ENCODE data around the gene DGKI.
A peak's percentile ranks its signal among the peaks of the same experiment; 100 is the strongest.

The DGKI gene

DNA sequence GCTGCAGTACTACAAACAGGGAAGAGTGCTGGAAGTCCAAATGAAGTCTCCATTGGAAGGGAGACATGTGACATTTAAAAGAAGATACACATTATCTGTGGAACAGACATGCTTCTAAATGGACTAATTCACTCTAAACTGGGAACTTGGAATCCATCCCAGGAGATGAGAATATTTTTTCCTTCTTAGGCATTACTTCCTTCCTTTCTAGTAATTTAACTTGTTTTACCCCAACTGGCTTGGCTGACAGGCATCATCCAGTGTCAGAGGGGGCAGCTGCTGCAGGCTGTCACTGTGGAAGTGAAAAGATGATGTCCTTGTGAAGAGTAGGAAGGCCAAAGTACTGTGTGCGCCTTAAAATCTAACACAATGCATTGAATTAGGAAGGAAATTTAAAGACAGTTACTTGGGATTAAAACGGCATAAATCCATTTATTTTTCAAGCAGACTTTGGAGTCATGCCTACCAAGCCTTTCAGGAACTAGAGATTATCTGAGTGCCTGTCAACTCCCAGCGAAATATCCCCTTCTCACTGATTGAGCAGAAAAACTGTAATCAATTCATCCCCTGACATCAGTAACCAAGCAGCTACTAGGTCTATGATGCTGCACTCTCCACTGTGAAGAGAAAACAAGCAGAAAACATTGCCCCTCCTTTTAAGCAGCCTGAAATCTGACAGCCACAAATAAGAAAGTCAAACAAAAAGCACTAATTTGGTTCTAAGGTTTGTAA, 161.2 kb downstream of the DGKI start:
- DNase-seq (ENCODE audit: low spot score): no peak

DNA sequence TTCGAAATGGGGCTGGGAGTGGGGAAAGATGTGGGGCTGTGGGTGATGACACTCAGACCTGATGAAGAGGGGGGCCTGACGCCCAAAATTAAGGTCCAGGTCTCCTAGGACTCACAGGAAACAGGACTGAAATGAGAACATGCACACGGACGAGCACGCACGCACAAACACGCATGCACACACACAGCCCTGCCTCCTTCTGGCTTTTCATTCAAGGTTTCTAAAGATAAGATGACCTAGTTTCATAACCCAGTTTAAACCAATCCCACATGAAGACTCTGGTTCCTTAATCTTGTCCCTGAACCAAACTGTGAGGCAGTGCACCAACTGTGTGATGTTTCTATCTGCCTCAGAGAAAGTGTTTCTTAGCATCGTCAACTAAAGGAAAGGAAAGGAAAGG, 162.0 kb downstream of the DGKI start:
- no peak for DNase-seq (ENCODE audit: low spot score)

GRCh38 chr7:137684316-137684715, 162.5 kb downstream of the DGKI start:
- no peak for DNase-seq (ENCODE audit: low spot score)

GRCh38 chr7:137682596-137682995, 164.2 kb downstream of the DGKI start:
- no peak for DNase-seq (ENCODE audit: low spot score)

GRCh38 chr7:137681657-137682562, 164.9 kb downstream of the DGKI start:
- no peak for DNase-seq (ENCODE audit: low spot score)

DNA sequence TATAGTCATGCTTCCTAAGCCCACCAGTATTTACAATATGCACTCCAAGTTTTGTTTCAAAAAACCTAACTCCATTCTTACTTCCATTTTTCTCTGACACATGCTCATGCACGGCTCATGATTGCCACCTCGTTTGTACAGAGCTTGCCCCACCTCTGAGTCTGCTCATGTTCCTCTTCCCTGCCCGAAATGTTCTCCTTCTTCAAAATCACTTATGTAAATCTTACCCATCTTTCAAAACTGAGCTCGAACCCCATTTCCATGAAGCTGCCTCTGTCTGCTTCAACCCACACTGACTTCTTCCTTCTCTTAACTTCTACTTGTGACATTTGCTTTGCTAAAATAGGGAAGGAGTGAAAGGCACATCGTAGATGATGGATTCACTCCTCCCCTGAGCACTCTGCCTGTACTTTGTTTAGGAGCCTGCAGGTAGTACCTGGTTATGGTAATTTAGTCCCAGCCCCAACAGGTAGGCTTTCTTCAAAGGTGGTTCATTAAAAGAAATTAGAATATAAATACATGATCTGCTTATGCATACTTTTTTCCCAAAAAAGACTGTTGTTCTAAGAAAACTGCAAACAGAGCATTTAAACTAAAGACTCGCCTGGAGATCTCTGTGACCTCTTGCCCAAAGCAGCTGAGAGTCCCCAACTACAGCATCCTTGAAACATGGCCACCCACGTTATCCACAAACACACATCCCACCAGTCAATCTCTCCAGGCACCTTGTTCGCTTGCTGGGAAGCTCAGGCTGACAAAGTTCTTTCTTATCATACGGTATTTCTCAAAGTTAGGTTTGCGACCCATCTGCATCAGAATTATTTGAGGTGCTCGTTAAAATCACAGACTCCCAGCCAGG, 172.0 kb downstream of the DGKI start:
- no peak for DNase-seq (ENCODE audit: low spot score)

- no peak for DNase-seq (ENCODE audit: low spot score)
These were observed 172.7 kb downstream of the DGKI start for GRCh38 chr7:137674048-137674447.

GRCh38 chr7:137671920-137672319, 174.9 kb downstream of the DGKI start:
- DNase-seq (ENCODE audit: low spot score): no peak

DNA sequence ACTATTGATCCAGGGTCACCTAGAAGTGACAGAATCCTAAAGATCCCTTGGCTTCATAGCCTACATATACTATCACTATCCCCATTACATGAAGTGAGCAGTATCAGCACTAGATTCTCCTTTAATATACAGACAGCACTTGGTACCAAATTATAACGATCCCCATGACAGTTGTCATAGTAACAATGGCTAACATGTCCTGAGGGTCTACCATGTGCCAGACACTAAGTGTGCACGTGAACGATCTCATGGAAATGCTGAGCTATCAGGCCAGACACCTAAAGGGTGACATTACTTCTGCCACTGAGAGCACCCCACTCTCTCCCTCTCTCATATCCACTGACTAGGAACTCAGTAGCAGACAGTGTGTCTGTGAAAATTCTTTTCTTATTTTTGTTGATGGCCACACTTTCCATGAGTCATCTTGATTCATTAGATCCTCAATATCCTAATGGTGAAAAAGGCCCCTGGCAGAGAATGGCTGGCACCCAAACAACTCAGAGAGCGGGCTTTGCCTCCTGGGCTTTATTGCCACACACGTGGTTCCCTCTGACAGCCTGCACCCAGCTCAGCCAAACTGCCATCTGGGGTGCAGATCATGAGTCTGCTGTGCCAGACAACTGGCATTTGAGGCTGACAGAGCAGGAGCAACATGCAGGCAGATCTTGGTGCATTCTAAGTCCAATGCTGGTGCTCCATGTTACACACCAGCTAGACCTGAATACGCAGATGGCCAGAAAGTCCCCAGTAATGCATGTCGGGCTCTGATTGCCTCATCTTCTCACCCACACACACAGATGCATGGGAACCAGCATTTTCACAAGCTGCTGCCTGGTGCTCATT, 176.3 kb downstream of the DGKI start:
- no peak for DNase-seq (ENCODE audit: low spot score)

DNA sequence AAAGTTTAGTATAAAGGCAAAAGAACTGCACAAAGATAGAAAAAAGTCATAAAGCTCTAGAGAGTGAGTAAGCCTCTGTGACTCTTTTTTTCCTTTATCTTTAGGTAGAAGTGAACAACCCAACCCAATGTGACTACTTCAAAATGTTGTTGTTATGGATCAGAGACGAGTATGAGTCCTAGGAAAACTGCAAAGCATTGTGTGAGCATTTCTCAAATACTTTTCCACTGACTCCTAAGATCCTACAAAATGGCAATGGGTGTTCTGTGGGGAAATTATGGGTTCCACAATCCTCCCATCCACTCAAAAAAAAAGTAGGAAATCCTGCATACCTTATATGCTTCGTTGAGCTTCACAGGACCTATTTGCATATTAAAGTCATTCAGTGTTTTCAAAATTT, 177.1 kb downstream of the DGKI start:
- no peak for DNase-seq (ENCODE audit: low spot score)

DNA sequence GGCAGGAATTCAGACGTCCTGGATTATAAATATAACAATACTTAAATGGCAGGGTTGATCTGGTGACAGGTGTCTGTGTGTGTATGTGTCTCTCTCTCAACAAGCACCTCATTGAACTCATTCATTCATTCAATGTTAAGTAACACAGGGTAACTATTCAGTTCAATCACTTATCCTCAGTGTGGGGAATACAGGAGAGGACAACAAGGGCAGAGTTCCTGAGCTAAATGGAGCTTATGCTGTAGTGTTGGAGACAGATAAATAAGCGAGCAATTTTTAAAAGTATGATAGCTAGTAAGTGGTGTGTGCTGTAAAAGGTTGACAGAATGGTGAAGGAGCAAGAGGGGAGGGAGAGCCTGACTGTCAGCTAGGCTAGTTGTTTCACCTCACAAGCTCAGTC, 178.4 kb downstream of the DGKI start:
- no peak for DNase-seq (ENCODE audit: low spot score)

- no peak for DNase-seq (ENCODE audit: low spot score)
These were observed 179.0 kb downstream of the DGKI start for GRCh38 chr7:137667633-137668387.

GRCh38 chr7:137664846-137665245, 181.9 kb downstream of the DGKI start:
- no peak for DNase-seq (ENCODE audit: low spot score)

DNA sequence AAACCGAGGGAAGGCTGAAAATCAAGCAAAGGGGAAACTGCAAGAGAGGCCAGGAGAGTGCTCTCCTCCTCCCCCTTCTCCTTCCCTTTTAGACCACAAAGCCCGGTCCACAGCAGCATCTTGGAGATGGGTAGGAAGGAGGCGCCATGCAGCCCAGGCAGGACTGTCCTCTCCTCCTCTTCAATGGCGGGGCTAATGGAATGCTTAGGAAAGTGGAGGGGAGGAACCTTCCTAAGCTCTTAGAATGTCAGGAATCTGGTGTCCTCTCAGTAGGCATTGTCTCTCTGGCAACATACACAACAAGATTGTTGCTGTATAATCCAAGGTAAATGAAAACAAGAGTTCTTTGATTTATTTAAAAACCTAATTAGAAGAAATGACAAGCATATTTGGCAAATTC, 185.1 kb downstream of the DGKI start:
- DNase-seq (ENCODE audit: low spot score): no peak

DNA sequence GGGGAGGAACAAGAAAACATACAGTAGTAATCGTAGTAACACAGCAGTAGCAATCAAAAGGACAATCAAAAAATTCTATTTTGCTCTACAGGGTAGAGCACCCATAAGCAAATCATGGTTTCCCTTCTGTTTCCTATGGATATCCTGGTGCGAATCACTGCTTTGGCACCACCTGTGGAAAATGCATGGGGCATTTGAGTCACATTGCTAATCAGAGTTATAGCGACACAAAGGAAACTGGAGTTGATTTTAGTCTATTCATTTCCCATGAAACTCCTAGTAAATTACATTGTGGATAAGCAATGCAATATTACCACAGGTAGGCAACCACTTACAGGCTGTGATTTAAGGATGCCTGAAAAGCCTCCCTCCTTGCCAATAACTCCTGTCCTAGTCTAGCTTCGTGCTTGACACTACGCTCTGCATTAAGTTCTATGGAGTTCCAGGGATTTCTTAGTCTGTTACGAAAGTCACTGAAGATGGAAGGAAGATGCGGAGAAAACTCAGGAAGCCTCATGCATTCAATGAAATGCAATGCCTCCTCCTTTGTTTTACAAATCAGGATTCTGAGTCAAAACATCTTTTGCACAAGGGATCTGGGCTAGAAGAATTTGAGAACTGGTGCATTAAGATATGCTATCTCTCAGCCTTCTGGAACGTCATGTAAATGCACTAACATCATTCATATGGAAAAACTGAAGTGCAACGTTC, 188.4 kb downstream of the DGKI start:
- DNase-seq (ENCODE audit: low spot score): no peak

- DNase-seq (ENCODE audit: low spot score): no peak
These were observed 189.1 kb downstream of the DGKI start for GRCh38 chr7:137657476-137658189.

- DNase-seq (ENCODE audit: low spot score): no peak
These were observed 189.9 kb downstream of the DGKI start for GRCh38 chr7:137656850-137657232.

- DNase-seq (ENCODE audit: low spot score): peak; percentile 84
These were observed 190.4 kb downstream of the DGKI start for GRCh38 chr7:137656227-137656849.

DNA sequence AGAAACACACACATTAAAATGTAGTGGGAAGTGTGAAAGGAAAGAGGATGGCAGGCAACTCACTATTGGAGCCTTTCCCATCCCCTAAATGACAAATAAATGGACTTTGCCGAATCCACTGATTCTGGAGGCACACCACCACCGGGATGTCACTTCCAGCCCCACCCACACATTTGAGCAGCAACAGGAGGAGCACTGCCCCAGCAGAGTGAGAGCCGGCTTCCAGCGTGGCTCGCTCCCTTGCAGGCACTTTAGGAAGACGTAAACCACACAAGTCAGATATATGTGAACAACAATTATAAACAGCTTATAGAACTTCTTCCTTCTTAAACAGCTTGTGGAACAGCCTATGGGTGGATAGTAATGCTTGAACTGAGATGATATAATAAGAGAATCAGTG, 191.0 kb downstream of the DGKI start:
- DNase-seq (ENCODE audit: low spot score): no peak

Data from NAMALWA (cell line).